Inflammatory macrophage treated with lipopolysaccharide for 4 hours (primary cell): ENCODE measurements around the gene TRIM58.

ENCODE experiments used
- DNase-seq: peaks from one replicate; pipeline ENCODE4 v3.0.0-alpha.2; 2020

Gene TRIM58, protein sequence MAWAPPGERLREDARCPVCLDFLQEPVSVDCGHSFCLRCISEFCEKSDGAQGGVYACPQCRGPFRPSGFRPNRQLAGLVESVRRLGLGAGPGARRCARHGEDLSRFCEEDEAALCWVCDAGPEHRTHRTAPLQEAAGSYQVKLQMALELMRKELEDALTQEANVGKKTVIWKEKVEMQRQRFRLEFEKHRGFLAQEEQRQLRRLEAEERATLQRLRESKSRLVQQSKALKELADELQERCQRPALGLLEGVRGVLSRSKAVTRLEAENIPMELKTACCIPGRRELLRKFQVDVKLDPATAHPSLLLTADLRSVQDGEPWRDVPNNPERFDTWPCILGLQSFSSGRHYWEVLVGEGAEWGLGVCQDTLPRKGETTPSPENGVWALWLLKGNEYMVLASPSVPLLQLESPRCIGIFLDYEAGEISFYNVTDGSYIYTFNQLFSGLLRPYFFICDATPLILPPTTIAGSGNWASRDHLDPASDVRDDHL

DNA sequence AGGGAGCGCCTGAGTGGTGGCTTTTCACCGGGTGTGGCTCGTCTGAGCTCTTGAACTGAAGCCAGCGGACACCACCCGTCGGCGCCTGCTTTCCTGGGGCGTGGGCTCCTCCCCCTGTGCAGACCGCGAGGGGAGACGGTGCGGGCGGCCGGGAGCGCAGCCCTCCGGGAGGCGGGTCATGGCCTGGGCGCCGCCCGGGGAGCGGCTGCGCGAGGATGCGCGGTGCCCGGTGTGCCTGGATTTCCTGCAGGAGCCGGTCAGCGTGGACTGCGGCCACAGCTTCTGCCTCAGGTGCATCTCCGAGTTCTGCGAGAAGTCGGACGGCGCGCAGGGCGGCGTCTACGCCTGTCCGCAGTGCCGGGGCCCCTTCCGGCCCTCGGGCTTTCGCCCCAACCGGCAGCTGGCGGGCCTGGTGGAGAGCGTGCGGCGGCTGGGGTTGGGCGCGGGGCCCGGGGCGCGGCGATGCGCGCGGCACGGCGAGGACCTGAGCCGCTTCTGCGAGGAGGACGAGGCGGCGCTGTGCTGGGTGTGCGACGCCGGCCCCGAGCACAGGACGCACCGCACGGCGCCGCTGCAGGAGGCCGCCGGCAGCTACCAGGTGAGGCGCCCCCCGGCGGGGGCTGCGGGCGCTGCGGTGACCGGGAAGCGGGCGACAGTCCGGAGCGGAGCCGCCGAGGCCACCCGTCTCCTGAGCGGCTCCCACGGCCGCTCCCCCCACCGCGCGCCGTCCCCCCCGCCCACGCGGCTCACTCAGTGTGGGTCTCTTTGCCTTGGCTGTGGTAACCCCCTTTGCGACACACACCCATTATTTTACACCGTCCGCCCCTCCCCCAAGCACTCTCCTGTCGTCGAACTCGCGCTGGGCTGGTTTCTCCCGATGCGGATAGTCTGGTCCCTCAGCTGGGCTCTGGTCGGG lies at the start of gene TRIM58:
TSS of gene TRIM58 (plus strand) at position 119 of the 916 bp plus-strand sequence. CDS start at position 179, 60 bp downstream.
- DNase-seq, result peak; percentile 14

DNA sequence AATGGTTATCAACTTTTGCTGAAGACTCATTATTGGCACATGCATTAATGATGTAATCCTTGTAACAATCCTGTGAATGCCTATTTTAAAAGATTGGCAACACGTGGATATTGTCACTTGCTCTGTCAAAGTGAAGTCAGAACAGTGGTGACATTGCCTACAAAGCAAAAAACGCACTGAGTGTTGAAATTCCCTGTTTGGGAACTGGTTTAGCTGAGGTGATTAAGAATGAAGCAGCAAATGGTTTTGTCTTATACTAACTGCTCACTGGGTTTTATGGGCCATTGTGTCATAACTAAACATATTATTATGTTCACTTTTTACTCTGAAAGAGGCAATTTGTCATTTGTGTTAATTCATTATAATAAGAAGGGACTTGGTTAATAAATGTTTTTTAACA lies 44.4 kb upstream of the TRIM58 start:
- no peak for DNase-seq

DNA sequence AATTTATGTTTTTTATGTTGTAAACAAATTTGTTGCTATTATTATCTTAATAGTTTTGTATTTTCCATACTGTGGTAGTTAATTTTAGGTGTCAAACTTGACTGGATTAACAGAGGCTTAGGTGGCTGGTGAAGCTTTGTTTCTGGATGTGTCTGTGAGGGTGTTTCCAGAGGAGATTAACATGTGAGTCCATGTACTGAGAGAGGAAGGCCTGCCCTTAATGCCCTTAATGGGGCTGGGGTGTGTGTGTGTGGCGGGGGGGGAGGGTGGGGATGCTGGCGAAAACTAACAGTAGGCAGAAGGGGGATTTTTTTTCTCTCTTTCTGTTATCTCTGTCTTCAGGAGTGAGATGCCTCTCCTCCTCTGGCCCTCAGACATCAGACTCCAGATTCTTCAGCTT lies 34.9 kb upstream of the TRIM58 start:
- DNase-seq, result no peak

DNA sequence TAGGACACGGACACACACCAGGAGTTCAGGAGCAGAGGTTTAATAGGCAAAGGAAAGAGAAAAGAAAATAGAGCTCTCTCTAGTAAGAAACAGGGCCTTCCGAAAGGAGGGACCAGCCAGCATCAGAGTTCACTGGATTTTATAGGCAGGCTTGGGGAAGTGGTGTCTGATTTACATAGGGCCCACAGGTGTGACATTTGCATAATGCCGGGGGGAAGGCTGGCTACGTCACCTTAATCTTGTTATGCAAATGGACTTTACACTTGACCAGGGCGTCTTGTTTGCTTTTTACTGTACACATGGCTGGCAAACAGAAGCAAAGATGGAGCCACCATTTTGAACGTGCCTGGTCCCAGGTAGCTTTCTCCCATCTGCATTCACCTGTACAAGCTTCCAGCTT lies 33.0 kb upstream of the TRIM58 start, which contains the start of gene OR14A16:
TSS of gene OR14A16 (minus strand) at position 97 of the 400 bp plus-strand sequence. CDS start 8,390 bp downstream, outside the sequence.
- no peak for DNase-seq

DNA sequence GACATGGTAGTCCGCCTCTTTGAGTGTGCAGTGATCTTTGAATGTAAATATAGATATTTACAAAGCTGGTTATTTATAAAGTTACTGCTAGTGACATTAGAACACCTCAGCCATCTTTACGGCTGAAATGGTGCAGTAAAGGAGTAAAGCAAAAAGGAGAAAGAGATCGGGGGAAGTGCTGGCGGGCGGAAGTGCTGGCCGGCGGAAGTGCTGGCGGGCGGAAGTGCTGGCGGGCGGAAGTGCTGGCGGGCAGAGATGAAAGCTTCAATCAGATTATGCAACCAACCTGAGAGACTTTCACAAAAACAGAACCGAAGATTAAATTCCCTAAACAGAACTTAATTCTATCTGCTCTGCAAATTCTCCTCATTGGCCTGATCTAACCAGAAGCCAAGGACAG lies 31.6 kb upstream of the TRIM58 start:
- DNase-seq, result no peak

DNA sequence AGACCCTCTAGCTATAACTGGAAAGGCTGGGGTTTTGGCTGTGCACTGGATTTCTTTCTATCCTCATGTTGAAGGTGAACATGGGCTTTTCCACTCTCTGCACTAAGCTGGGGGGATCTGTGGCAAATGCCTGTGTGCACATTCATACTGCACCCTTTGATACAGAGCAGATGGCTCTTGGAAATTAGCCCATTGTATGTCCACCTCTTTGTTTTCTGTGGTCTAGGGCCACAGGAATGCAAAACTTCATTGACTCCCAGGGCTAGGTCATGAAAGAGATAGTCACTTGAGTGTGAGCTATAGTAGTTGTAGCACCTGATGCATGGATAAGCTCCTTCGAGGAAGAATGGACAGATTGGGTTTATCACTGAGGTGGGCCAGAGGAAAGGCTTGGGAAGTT lies 27.3 kb upstream of the TRIM58 start:
- DNase-seq, result no peak

DNA sequence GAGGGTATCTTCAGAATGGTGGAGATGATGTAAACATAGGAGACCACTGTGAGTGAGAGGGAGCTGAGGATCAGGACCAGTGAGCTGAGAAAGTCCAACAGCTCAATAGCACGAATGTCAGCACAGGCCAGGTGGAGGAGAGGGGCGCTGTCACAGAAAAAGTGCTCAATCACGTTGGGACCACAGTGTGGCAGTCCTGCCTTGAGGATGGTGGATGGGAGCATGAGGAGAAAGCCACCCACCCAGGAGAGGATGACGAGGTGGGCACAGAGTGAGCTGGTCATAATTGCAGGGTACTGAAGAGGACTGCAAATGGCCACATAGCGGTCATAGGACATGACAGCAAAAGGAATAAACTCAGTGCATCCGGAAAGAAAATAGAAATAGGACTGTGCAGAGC lies 23.4 kb upstream of the TRIM58 start:
- no peak for DNase-seq

DNA sequence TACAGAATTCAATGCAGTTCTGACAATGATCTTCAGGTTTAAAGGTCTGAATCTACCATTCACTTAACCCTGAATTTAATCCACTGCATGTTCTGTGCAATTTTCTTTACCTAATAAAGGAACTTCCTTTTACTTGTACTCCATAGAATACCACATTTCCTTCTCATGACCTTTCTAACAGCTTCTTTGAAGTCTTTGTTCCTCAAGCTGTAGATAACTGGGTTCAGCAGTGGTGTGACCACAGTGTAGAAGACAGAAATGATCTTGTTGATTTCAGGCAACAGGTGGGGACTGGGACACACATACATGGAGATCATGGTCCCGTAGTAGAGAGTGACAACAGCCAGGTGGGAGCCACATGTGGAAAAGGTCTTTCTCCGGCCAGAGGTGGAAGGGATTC lies 16.2 kb upstream of the TRIM58 start:
- no peak for DNase-seq

DNA sequence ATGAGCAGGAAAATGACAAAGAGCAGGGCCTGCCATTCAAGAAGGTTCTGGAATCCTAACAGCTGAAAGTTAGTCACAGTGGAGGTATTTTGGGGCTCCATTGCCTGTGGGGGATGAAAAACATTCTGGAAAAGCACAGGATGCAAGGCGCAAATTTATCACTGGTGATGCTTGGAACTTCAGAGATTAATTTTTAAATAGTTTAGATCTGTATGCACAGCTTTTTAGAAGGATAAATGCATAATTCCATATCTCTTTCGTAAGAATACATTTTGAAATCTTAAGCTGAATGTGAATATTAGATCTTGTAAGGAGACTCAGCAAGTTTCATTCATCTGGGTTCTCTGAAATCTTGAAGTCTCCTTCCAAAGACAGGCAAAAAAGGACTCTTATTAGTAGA lies 15.2 kb upstream of the TRIM58 start, which contains the start of gene OR11L1:
TSS of gene OR11L1 (minus strand) at position 101 of the 400 bp plus-strand sequence. CDS start at position 101, 0 bp downstream.
- no peak for DNase-seq

DNA sequence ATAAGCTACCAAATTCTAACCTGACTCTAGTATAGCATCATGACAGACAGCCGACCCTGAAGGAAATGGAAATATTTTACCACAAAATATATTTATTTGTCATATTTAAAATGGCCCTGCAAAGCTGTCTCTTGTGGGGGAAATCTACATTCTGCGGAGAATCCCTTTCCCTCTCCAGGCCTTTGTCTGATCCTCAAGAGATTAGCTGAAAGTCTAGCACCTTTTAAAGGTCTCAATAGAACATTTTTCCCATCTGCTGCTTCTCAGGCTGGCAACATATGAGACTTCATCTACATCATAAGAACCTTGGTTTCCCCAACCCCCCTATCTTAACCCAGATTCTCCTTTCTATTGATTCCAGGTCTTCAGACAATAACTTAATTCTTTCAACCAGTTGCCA lies 13.6 kb upstream of the TRIM58 start:
- DNase-seq, result no peak

DNA sequence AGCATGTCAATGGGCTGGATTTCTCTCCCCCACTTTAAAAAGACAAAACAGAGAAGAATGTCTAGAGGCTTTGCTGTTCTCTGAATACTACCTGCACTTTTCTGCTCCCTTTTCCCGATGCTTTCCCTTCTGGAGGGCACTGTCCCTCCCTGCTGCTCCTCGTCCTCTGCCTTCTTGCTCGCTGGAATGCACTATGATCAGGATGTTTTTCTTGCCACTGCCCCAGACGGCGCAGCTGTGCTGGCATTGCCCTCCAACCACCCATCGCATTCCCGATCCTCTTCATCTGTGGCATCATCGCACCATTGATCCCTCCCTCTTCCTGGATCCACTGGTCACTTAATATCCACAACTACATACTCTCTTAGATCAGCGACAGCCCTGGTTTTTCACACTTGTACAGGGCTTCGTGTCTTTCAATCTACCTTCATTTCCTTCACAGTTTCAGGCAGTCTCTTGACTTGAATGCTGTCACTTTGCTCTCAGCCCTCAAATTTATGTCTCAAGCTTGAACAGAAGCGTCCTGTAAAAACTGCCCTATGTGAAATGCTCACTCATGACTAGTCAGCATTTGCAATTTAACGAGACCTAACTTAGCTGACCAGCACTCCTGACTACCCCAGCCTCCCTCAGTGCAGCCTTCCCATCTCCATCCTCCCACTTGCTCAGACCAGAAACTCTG lies 11.8 kb upstream of the TRIM58 start:
- no peak for DNase-seq

DNA sequence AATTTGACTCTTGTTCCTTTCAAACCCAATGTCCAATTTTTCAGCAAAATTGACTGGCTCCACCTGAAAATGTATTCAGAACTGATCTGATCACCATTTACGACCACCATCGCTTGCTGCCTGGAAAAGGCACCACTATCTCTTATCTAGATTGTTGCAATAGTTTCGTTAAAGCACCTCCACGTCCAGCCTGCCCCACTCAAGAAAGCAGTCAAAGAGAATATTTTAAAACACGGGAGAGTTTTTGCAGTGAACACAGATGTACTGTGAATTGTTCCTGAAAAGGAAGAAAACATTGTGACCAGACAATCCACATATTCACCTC lies 11.3 kb upstream of the TRIM58 start:
- DNase-seq, result no peak

DNA sequence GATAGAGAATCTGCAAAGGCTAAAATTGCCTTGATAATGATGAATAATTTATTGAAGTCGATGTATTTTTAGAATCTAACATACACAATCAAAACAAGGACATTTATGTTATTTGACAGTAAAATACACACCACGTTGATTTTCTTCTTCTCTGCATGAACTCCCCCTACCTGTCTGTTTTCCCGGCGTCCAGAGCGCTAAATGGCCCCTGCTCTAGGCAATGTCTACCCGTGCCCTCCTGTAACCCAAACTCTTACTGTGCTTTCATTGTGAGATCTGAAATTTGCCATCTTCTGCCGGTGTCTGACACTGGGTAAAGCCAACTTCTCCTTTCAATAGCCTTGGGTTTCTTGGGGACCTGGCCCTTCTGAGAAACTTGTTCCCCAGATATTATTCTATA lies 8.6 kb upstream of the TRIM58 start:
- DNase-seq, result no peak

DNA sequence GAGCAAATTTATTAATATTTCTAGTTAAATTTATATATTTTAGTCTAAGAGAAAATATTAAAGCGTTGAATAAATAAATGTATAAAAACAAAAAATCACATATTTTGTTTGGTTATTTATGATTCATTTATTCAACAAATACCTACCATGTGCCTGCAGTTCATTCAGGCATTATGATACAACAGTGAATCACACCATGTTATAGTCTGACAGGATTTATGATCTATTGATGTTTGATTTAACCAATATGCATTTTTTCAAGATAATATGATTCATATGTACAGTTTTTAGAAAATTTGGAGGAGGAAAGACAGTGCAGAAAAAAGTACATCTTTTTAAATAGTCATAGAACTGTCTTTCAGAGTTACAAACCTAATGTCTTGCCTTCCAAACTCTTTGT lies 7.4 kb upstream of the TRIM58 start:
- DNase-seq, result no peak

DNA sequence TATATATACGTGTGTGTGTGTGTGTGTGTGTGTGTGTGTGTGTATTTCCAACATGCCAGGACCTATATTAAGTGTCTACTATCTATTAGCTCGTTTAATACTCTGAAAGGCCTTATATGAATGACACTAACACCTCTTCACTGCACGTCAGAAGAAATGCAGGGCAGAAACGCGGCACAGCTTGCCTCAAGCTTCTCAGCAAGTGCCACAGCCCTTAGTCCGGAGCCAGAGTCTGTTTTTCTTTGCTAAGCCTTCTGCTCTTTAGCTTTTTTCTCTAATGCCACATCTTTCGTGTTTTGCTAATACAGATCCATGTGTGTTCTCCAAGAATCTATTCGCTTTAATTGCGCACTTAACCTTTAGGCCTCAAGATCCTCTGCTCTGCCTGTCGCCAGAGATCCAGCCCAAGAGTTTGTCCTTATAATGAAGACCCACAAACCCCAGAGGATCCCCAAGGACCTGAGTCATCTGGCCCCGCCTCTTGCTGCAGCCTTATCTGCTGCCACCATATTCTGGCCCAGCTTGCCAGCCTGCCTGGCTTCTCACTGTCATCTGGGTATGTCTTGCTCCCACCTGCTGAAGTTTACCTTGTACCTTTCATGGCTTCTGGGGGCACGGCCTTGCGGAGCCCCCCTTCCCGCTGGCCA lies 2.0 kb upstream of the TRIM58 start:
- DNase-seq, result no peak

DNA sequence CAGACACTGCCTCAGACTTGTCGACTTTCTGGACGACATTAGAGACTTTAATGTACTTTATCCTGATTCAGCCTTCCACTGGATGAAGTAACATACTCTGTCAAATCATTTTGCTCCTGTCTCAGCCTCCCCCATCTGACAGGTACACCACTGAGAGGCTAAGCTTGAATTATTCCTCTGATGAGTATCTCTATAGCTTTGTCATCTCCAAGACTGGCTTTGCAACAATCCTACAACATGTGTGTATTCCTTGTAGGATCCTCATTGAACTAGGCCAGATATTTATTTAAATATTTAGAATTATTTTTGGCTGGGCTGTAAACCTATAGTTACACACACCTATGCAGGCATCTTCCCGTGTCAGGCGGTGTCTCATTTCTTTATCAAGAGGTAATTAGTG lies 1.1 kb upstream of the TRIM58 start:
- DNase-seq, result no peak

DNA sequence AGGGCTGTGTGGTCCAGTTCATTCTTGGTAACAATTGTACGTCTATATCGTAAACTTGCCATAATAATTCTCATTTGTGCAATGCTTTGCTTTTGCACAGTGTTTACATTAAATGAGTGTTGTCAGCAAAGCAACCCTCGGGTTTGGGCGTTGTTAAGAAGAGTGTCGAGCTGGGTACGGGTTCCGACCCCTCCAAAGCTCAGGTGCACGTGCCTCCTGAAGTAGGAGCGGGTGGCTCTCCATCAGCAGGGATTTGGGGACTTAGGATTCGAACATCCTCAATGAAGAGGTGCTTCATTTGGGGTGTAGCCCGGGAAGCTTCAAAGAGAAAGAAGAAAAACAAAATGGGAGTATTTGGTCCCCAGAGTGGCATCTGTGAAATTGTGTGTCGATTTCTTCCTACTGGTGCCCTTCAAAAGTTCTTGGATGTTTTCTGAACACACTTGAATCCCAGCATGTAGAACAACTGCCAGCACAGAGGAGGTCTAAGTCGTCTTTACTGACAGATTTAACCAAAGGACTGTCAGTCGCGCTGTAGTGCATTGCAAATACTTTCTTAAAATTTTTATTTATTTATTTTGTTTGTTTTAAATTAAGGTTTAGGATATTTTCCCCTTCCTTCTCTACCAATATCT lies 1.1 kb downstream of the TRIM58 start:
- DNase-seq, result no peak

DNA sequence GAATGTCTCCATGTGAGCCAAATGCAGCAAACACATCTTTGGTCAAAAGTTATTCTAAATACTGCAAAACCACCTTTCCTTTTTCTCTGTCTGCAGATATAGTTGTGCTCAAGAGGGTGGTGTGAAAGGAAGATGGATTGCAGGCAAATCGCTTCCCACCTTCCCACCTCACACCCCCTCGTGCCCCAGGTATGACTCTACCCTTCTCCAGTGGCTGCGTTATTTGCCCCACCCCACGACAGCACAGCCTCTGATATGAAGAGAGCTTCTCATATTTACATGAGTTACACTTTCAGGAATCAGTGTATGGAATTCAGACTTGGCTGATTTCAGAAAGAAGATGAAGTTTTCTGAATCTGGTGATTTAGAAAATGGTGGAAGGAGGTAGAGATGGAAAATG lies 5.8 kb downstream of the TRIM58 start:
- DNase-seq, result no peak

DNA sequence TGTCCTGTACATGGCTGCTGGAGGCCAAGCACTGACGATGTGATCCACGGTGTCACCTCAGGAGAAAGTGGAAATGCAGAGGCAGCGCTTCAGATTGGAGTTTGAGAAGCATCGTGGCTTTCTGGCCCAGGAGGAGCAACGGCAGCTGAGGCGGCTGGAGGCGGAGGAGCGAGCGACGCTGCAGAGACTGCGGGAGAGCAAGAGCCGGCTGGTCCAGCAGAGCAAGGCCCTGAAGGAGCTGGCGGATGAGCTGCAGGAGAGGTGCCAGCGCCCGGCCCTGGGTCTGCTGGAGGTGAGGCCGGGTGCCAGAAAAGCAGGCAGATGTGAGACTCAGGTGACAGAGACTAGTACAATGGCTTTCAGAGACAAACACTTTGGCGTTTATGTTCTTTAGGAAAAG lies 7.7 kb downstream of the TRIM58 start:
- DNase-seq, result no peak

DNA sequence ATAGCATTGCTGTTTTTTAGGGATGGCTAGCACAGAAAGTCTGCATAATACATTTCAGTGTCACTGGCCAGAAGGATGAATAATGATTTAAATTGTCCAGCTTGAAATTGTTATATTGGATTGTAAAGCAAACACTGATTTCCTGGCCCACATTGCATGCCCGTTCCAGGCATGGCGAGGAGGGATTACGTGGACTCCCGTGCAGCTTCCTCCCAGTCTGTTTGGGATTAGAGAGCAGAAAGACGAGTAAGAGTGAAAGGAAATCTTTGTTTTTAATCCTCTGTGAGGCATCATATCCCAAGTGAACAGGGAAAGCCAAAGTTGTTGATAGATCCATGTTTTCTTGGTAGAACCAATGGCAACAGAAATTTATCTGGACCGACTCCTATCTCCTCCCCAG lies 8.4 kb downstream of the TRIM58 start:
- DNase-seq, result no peak

DNA sequence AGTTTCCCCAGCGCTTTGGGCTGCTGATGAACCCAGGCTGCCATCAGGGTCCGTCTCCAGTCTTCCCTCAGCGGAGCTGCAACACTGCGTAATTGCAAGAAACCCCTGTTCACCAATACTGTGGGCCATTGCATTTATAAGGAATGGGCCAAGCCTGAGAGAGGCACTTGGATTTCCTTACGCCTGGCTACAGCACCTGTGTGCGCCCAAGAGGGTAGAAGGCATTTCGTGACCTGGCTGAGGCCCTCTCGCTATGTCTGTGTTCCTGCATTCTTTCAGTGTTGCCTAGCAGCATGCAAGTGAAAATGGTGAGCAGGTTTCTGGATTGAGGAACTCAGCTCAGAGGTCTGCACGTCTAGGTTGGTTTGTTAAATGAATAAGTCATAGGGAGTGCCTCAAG lies 26.4 kb downstream of the TRIM58 start:
- no peak for DNase-seq

DNA sequence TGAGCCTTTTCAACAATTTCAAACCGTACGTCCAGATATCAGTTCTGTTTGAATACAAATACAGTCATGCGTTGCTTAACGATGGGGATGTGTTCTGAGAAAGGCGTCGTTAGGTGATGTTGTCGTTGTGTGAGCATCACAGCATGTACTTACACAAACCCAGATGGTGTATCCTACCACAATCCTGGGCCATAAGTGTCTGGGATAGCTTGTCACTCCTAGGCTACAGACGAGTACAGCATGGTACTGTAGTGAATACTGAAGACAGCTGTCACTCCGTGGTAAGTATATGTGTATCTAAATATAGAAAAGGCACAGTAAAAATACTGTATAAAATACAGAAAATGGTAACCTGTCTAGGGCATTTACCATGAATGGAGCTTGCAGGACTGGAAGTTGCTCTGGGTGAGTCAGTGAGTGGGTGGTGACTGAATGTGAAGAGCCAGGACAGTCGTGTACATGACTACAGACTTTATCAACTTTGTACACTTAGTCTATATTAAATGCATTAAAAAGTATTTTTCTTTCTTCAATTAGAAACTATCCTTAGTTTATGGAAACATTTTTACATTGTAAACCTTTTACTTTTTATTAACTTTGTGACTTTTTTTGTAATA lies 27.9 kb downstream of the TRIM58 start:
- peak; percentile 15 for DNase-seq
